Testis (tissue), 3 donors: ENCODE measurements around the gene KLHDC4. TPM values are rescaled to one million over a fixed set of nuclear protein-coding genes. Genes with fewer than 3 reads are reported as not detected.
A peak's percentile ranks its signal among the peaks of the same experiment; 100 is the strongest.
"Not testable (repeated sequence)": the region's sequence is repeated elsewhere in the genome, so short reads cannot be mapped to it uniquely, and the experiment has no call there.

ENCODE experiments used
- DNase-seq: peaks from one replicate; pipeline ENCODE4 v3.0.0-alpha.2; 2019
- H3K27ac ChIP-seq, 2 donors: fragments of 200-600 bp; sonication (generic); one replicate each; pipeline ENCODE4 v1.5.1; 2019
- H3K27me3 ChIP-seq: fragments of 200-600 bp; sonication (generic); one replicate; pipeline ENCODE4 v1.5.1; 2019
- H3K36me3 ChIP-seq: fragments of 200-600 bp; sonication (generic); one replicate; pipeline ENCODE4 v1.5.1; 2017; ENCODE audit warnings: low read depth; ENCODE audit errors: missing control alignments
- H3K4me1 ChIP-seq: fragments of 200-600 bp; sonication (generic); one replicate; pipeline ENCODE4 v1.5.1; 2019
- H3K4me3 ChIP-seq, 2 donors: fragments of 200-600 bp; sonication (generic); one replicate each; pipeline ENCODE4 v1.5.1; 2017 to 2019
- H3K9me3 ChIP-seq: fragments of 200-600 bp; sonication (generic); one replicate; pipeline ENCODE4 v1.5.1; 2017
- CTCF ChIP-seq, 3 experiments: fragments of 450-650 bp in 2 of 3; fragments of 200-600 bp in 1 of 3; sonication (generic) in 1 of 3; IDR thresholded peaks; one replicate each; pipeline ENCODE4 v1.5.1; 2016 to 2019; ENCODE audit warnings: antibody characterized with exemption in 3 of 3, mild to moderate bottlenecking in 2 of 3, moderate library complexity in 1 of 3
- POLR2A ChIP-seq: fragments of 450-650 bp; IDR thresholded peaks from one replicate; pipeline ENCODE4 v1.6.1; 2017; ENCODE audit warnings: antibody characterized with exemption, mild to moderate bottlenecking, moderate library complexity
- WGBS, 2 donors: methylation state at CpG; one replicate each; pipeline ENCODE4 v1.1.5; 2018; 5-methylcytosine and 5-hydroxymethylcytosine counted together
- intact Hi-C: fragments of 100-400 bp; cut with DNase I; formaldehyde crosslinking; loops from one replicate; pipeline ENCODE4 v1.15.1; 2023; ENCODE audit warnings: low total_unique reads
- polyA plus RNA-seq: library from polyadenylated mRNA; stranded (reverse); fragments of 350-450 nt; fragmentation: Illumina TruSeq; extraction: RNeasy Lipid Tissue Mini Kit (QIAGEN cat#74804); gene quantifications from one replicate; pipeline ENCODE4 v1.2.3, GENCODE V29; 2014; ENCODE audit warnings: low read depth, low replicate concordance; ENCODE audit not compliant: insufficient read depth
- total RNA-seq, 2 donors: library from RNA; depleted of rRNA; stranded (reverse); fragments of >200 nt; gene quantifications; one replicate each; pipeline ENCODE4 v1.2.3, GENCODE V29; 2016

KLHDC4 gene
- total and polyA plus RNA-seq, 3 donors from 2014 or later = 60.6 to 130 (median 79.2) TPM

GRCh38 chr16:87778476-87778829, 12.7 kb upstream of the KLHDC4 start:
- intact Hi-C loops = no loop called here
- no peak overlapping the region for H3K4me3 ChIP-seq
- no peak overlapping the region for H3K27ac ChIP-seq
- no peaks in the 10 kb centered on the region for H3K9me3 ChIP-seq
- no peak for DNase-seq
- peaks cover 11% of the 10 kb centered on the region for H3K4me1 ChIP-seq
- H3K36me3 ChIP-seq = no peaks in the 10 kb centered on the region
- H3K27me3 ChIP-seq = no peaks in the 10 kb centered on the region
- TF ChIP-seq CTCF (IDR thresholded peaks at IDR 0.05) (no peak), POLR2A (no peak)
- WGBS, 2 donors = 74 to 89% methylated on average over 13 of the region's 13 CpGs

GRCh38 chr16:87773836-87774235, 8.1 kb upstream of the KLHDC4 start:
- H3K4me3 ChIP-seq, intact Hi-C loops, DNase-seq, H3K36me3 ChIP-seq, H3K27me3 ChIP-seq, H3K9me3 ChIP-seq, H3K27ac ChIP-seq: not testable (repeated sequence)
- 89 to 91% methylated on average over 16 of the region's 16 CpGs for WGBS, 2 donors
- H3K4me1 ChIP-seq = peaks cover 12% of the 10 kb centered on the region

- not testable (repeated sequence) for H3K27ac ChIP-seq, H3K4me3 ChIP-seq, H3K27me3 ChIP-seq, H3K9me3 ChIP-seq, H3K36me3 ChIP-seq, DNase-seq
- WGBS, 2 donors = 73 to 78% methylated on average over 4 of the region's 4 CpGs
- intact Hi-C loops = loop anchor here (10.0 kb wide), 2 partner anchors 173 to 353 kb away; no protein-coding TSS in a partner anchor
- H3K4me1 ChIP-seq = peaks cover 11% of the 10 kb centered on the region
Measured at GRCh38 chr16:87767456-87767855, 1.7 kb upstream of the KLHDC4 start.

- H3K27ac ChIP-seq = peak overlapping the region; percentile 78 to 79
- intact Hi-C loops = loop anchor here (10.0 kb wide), 2 partner anchors 172 to 352 kb away; no protein-coding TSS in a partner anchor
- no peaks in the 10 kb centered on the region for H3K9me3 ChIP-seq
- peaks cover 11% of the 10 kb centered on the region for H3K4me1 ChIP-seq
- DNase-seq = no peak
- 31 to 32% methylated on average over 17 of the region's 17 CpGs for WGBS, 2 donors
- no peak for TF ChIP-seq POLR2A
- TF ChIP-seq CTCF (IDR thresholded peaks at IDR 0.05) = no peak
- H3K36me3 ChIP-seq = no peaks in the 10 kb centered on the region
- H3K4me3 ChIP-seq = peak overlapping the region; percentile 81 to 86
- no peaks in the 10 kb centered on the region for H3K27me3 ChIP-seq
Measured at GRCh38 chr16:87766485-87766797, 655 bp upstream of the KLHDC4 start.

- DNase-seq = no peak
- peak overlapping the region; percentile 78 to 79 for H3K27ac ChIP-seq
- peak overlapping the region; percentile 81 to 86 for H3K4me3 ChIP-seq
- no peaks in the 10 kb centered on the region for H3K9me3 ChIP-seq
- intact Hi-C loops = loop anchor here (10.0 kb wide), 2 partner anchors 171 to 351 kb away; no protein-coding TSS in a partner anchor
- no peaks in the 10 kb centered on the region for H3K36me3 ChIP-seq
- H3K4me1 ChIP-seq = peaks cover 11% of the 10 kb centered on the region
- no peak for TF ChIP-seq POLR2A
- no peak for TF ChIP-seq CTCF (IDR thresholded peaks at IDR 0.05)
- 0% methylated on average over 17 to 32 of the region's 32 CpGs for WGBS, 2 donors
- H3K27me3 ChIP-seq = no peaks in the 10 kb centered on the region
Measured at GRCh38 chr16:87765473-87765775, 362 bp downstream of the KLHDC4 start.

GRCh38 chr16:87764600-87765472, 950 bp downstream of the KLHDC4 start:
- 9 to 19% methylated on average over 8 to 14 of the region's 14 CpGs for WGBS, 2 donors
- Histone ChIP-seq H3K4me1 (peaks cover 11% of the 10 kb centered on the region), H3K27ac (no peak overlapping the region), H3K9me3 (no peaks in the 10 kb centered on the region), H3K27me3 (no peaks in the 10 kb centered on the region), H3K4me3 (peak overlapping the region; percentile 81 to 86), H3K36me3 (no peaks in the 10 kb centered on the region)
- TF ChIP-seq CTCF (IDR thresholded peaks at IDR 0.05) (no peak), POLR2A (no peak)
- intact Hi-C loops = loop anchor here (10.0 kb wide), 2 partner anchors 170 to 350 kb away; no protein-coding TSS in a partner anchor
- no peak for DNase-seq
